ENCODE measurements around the gene CMTM8. TPM values are rescaled to one million over a fixed set of nuclear protein-coding genes. Genes with fewer than 3 reads are reported as not detected.

Gene CMTM8
- total and polyA plus RNA-seq, 12 donors = 2.1 to 8.4 (median 3.5) TPM

DNA sequence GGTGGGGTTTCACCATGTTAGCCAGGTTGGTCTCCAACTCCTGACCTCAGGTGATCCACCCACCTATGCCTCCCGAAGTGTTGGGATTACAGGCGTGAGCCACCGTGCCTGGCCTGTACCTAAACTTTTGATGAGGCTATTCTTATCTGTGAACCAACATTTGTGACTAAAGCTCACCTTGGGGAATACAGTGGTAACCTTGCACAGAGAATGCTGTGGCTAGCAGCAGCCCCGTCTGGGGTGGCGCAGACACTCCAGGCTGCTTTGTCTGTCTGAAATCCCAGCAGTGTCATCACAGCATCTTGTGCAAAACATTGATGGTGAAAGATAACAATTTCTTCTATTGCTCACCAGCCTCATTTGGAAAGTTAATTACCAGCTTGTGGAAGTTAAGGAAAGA, 58.9 kb downstream of the CMTM8 start:
- Histone ChIP-seq H3K4me1 (peaks cover 0 to 15% (median 4%) of the 10 kb centered on the region in 9 donors), H3K27ac (no peak overlapping the region), H3K36me3 (no peaks in the 10 kb centered on the region), H3K4me3 (no peak overlapping the region), H3K9me3 (no peaks in the 10 kb centered on the region), H3K27me3 (no peaks in the 10 kb centered on the region)
- WGBS, 2 donors = 94 to 95% methylated on average over 5 of the region's 5 CpGs
- intact Hi-C loops (cut with DNase I) = loop anchor here (2.0 to 10.0 kb wide), 11 partner anchors 40 to 177 kb away; partner anchors contain the start of gene CMTM7 (in 1 of the 10)
- ATAC-seq (peak in 1 of 8 donors; percentile 15), DNase-seq (no peak)
- TF ChIP-seq, protein P1, sequence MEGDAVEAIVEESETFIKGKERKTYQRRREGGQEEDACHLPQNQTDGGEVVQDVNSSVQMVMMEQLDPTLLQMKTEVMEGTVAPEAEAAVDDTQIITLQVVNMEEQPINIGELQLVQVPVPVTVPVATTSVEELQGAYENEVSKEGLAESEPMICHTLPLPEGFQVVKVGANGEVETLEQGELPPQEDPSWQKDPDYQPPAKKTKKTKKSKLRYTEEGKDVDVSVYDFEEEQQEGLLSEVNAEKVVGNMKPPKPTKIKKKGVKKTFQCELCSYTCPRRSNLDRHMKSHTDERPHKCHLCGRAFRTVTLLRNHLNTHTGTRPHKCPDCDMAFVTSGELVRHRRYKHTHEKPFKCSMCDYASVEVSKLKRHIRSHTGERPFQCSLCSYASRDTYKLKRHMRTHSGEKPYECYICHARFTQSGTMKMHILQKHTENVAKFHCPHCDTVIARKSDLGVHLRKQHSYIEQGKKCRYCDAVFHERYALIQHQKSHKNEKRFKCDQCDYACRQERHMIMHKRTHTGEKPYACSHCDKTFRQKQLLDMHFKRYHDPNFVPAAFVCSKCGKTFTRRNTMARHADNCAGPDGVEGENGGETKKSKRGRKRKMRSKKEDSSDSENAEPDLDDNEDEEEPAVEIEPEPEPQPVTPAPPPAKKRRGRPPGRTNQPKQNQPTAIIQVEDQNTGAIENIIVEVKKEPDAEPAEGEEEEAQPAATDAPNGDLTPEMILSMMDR (IDR thresholded peaks at IDR 0.05) = no peak

DNA sequence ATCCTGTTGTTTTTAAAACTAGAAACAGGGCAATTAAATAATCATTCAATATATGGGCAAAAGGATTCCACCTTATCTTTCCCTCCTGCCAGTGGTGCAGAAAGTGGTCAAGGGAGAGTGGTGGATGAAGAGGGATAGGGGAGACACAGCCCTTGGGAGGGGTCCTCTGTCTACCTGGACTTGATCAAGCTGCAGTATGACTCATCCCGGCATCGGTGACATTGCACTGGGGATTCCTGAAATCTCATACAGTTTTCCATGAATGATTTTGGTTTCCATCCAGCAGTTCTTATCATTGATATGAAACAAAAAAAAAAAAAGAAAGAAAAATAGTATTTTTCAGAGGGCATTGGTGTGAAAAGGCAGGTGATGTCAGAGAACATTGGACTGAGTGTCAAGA, 62.9 kb downstream of the CMTM8 start:
- 92% methylated on average over 2 of the region's 2 CpGs for WGBS, 2 donors
- Histone ChIP-seq H3K4me1 (peaks cover 0 to 52% (median 11%) of the 10 kb centered on the region in 9 donors), H3K36me3 (no peaks in the 10 kb centered on the region), H3K27ac (no peak overlapping the region), H3K27me3 (no peaks in the 10 kb centered on the region), H3K9me3 (no peaks in the 10 kb centered on the region), H3K4me3 (no peak overlapping the region)
- ATAC-seq (no peak), DNase-seq (no peak)
- TF ChIP-seq, protein P1 (IDR thresholded peaks at IDR 0.05) = no peak
- intact Hi-C loops (cut with DNase I) = loop anchor here in 1 of 10 donors (5.0 kb wide), 1 partner anchor 171 kb away; no protein-coding TSS in a partner anchor

DNA sequence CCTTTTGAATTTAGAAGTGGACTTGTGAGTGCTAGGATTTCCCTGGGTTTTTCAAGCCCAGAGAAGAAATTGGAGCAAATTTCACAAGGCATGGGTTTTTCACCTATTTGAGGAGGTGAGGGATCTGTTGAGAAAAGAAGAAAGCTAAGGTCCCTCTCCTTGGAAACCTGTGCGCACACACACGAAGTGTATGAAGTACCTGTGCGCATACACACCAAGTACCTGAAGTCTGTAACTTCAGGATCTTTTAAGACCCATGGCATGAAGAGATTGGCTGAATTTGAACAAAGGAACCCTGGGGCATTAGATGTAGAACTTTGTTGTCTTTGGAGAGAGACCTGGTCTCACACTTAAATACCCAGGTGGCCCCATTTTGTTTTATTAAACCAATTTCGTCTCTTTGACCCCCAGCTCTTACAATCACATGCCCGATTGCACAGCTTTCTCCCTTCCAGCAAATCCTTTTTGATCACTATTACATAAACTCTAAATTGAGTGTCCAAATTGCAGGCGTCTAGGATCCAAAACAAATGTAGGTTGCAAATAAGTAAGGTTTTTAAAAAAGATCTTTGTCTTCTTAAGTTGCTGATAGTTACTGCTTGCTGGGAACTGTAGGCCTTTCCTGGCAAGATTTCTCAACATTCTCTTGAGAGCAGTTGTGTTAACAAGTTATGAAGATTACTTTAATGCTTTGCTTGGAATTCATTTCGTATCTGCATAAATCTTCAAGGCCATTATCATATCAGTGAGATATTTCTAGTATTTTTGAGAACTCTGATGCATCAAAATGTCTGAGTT, 64.3 kb downstream of the CMTM8 start:
- no peak for DNase-seq
- 80 to 82% methylated on average over 7 of the region's 7 CpGs for WGBS, 2 donors
- Histone ChIP-seq H3K36me3 (no peaks in the 10 kb centered on the region), H3K4me3 (no peak overlapping the region), H3K27me3 (no peaks in the 10 kb centered on the region), H3K27ac (peak overlapping the region in 6 of 10 donors; percentile 10 to 64 (median 32)), H3K9me3 (no peaks in the 10 kb centered on the region), H3K4me1 (peaks cover 0 to 45% (median 10%) of the 10 kb centered on the region in 9 donors)
- ATAC-seq = peak in 2 of 8 donors; percentile 32 to 52
- TF ChIP-seq, protein P1 (IDR thresholded peaks at IDR 0.05) = no peak
- intact Hi-C loops (cut with DNase I) = loop anchor here in 1 of 10 donors (5.0 kb wide), 1 partner anchor 170 kb away; no protein-coding TSS in a partner anchor

DNA sequence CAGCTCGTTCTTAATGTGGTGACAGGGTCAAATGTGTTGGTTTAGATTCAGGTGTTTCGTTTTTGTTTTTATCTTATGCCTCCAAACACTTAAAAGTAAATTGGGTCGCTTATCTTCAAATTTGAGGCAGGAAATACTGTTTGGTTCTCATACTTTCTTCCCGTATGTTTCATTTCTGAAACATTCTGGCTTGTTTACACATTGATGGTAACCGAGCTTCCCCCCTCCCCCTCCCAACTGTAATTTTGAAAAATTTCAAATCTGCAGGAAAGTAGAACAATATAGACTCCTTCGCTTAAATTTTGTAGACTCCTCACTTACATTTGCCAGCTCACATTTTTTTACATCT, 64.9 kb downstream of the CMTM8 start:
- Histone ChIP-seq H3K27ac (peak overlapping the region in 5 of 10 donors; percentile 8 to 64 (median 40)), H3K27me3 (no peaks in the 10 kb centered on the region), H3K9me3 (no peaks in the 10 kb centered on the region), H3K4me1 (peaks cover 0 to 45% (median 10%) of the 10 kb centered on the region in 9 donors), H3K4me3 (no peak overlapping the region), H3K36me3 (no peaks in the 10 kb centered on the region)
- WGBS, 2 donors = 62 to 63% methylated on average over 6 of the region's 6 CpGs
- DNase-seq = no peak
- TF ChIP-seq, protein P1 (IDR thresholded peaks at IDR 0.05) = no peak
- no peak for ATAC-seq
- intact Hi-C loops (cut with DNase I) = loop anchor here in 1 of 10 donors (5.0 kb wide), 1 partner anchor 169 kb away; no protein-coding TSS in a partner anchor

Measured in heart right ventricle (tissue), 16 donors.